ENCODE data around the gene PTPRK.

- TF ChIP-seq, protein P1, sequence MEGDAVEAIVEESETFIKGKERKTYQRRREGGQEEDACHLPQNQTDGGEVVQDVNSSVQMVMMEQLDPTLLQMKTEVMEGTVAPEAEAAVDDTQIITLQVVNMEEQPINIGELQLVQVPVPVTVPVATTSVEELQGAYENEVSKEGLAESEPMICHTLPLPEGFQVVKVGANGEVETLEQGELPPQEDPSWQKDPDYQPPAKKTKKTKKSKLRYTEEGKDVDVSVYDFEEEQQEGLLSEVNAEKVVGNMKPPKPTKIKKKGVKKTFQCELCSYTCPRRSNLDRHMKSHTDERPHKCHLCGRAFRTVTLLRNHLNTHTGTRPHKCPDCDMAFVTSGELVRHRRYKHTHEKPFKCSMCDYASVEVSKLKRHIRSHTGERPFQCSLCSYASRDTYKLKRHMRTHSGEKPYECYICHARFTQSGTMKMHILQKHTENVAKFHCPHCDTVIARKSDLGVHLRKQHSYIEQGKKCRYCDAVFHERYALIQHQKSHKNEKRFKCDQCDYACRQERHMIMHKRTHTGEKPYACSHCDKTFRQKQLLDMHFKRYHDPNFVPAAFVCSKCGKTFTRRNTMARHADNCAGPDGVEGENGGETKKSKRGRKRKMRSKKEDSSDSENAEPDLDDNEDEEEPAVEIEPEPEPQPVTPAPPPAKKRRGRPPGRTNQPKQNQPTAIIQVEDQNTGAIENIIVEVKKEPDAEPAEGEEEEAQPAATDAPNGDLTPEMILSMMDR (IDR thresholded peaks at IDR 0.05; ENCODE audit: low read depth, low read length): no peak
- no peak for TF ChIP-seq EZH2phosphoT487 (IDR thresholded peaks at IDR 0.05; ENCODE audit: low read depth)
Observed at GRCh38 chr6:128527375-128527774, 7.0 kb upstream of the PTPRK start.

Data from OCI-LY3 (cell line).